ENCODE data around the gene POLR1A.

GRCh38 chr2:86048383-86048701 lies 57.3 kb downstream of the POLR1A start:
- TF ChIP-seq CTCF (conservative IDR thresholded peaks at IDR 0.05 in 1 of 2, IDR thresholded peaks at IDR 0.05 in 1 of 2; ENCODE audit: extremely low read depth in 1 of 2, insufficient read depth in 1 of 2, low read depth in 1 of 2, low read length in 2 of 2) (no peak), EZH2 (IDR thresholded peaks at IDR 0.05; ENCODE audit: borderline replicate concordance, low read length) (no peak)

Data from mammary epithelial cell (primary cell).